GM23338 (cell line): ENCODE measurements around the gene ZNF391. TPM values are rescaled to one million over a fixed set of nuclear protein-coding genes. Genes with fewer than 3 reads are reported as not detected.

Source experiments
- polyA plus RNA-seq: library from polyadenylated mRNA; unstranded; fragments of >200 nt; fragmentation: Nextera tagmentation; extraction: Ambion mirVana; gene quantifications from 2 replicates; pipeline ENCODE4 v1.2.1, GENCODE V29; 2016
- small RNA-seq: library from RNA; depleted of rRNA; stranded (forward); fragments of <200 nt; gene quantifications from one replicate; pipeline ENCODE3, GENCODE V24; 2014; ENCODE audit warnings: low replicate concordance
- total RNA-seq: library from RNA; depleted of rRNA; stranded (reverse); fragments of >200 nt; shearing (Covaris generic); gene quantifications from 2 replicates; pipeline ENCODE4 v1.2.3, GENCODE V29; 2014; rRNA removed

The ZNF391 gene
- total and polyA plus RNA-seq, 2 experiments from 2014 or later: 11.4 to 22.5 TPM

Small RNA genes lying within 50 kb of the gene (small RNA-seq; reads per million reads assigned to genes)
- gene MCFD2P1: not detected

Other genes starting within 250 kb of the ZNF391 start
- gene PRSS16, start 141.1 kb upstream of the ZNF391 start, total RNA-seq: 11.8 and 13.8 TPM in 2 replicates
- gene PRSS16, start 141.1 kb upstream of the ZNF391 start, polyA plus RNA-seq: 8.7 and 13.8 TPM in 2 replicates
- 0.07 TPM in 1 of 2 replicates, not detected in the other for gene POM121L2, start 76.5 kb upstream of the ZNF391 start, total RNA-seq
- gene POM121L2, start 76.5 kb upstream of the ZNF391 start, polyA plus RNA-seq: 0.13 TPM in 1 of 2 replicates, not detected in the other
- 7.7 and 10.6 TPM in 2 replicates for gene ZNF184, start 84.3 kb downstream of the ZNF391 start, total RNA-seq
- 4.9 and 6.0 TPM in 2 replicates for gene ZNF184, start 84.3 kb downstream of the ZNF391 start, polyA plus RNA-seq